Lower leg skin (tissue), 3 donors: ENCODE measurements around the gene SEMA3B.

Experiments used
- CTCF ChIP-seq, 3 donors: fragments of 450-650 bp; IDR thresholded peaks; one replicate each; pipeline ENCODE4 v1.5.1; 2016; ENCODE audit warnings: antibody characterized with exemption in 3 of 3, mild to moderate bottlenecking in 3 of 3, moderate library complexity in 2 of 3
- POLR2A ChIP-seq, 2 donors: fragments of 450-650 bp; IDR thresholded peaks; one replicate each; pipeline ENCODE4 v1.6.1; 2016 to 2017; ENCODE audit warnings: antibody characterized with exemption in 2 of 2, mild to moderate bottlenecking in 1 of 2, moderate library complexity in 1 of 2

GRCh38 chr3:50230104-50230793 is 38.7 kb upstream of the SEMA3B start:
- TF ChIP-seq POLR2A (IDR thresholded peaks at IDR 0.05) (no peak), CTCF (IDR thresholded peaks at IDR 0.05) (no peak)
